Psoas muscle (tissue), 8 donors: Measurements from ENCODE around the gene FLVCR1. TPM values are rescaled to one million over a fixed set of nuclear protein-coding genes. Genes with fewer than 3 reads are reported as not detected.

Experiments used
- ATAC-seq, 4 donors: fragments of 200-7000 bp; cut with Tn5 transposase; one replicate each; pipeline ENCODE4 v1.9.1; 2020; ENCODE audit warnings: moderate library complexity in 3 of 4, mild to moderate bottlenecking in 2 of 4
- DNase-seq, 2 donors: peaks; one replicate each; pipeline ENCODE4 v3.0.0-alpha.2; 2020
- H3K27ac ChIP-seq: fragments of 200-600 bp; one replicate; pipeline ENCODE4 v1.8.0; 2022
- H3K27me3 ChIP-seq, 3 donors: fragments of 200-600 bp in 1 of 3; one replicate each; pipeline versions ENCODE4 v1.6.1 to v1.8.0; 2013 to 2022; ENCODE audit warnings: low read length in 2 of 3, mild to moderate bottlenecking in 2 of 3, moderate library complexity in 1 of 3; ENCODE audit not compliant: insufficient read depth in 3 of 3
- H3K36me3 ChIP-seq, 2 donors: fragments of 200-600 bp in 1 of 2; one replicate each; pipeline versions ENCODE4 v1.6.1 to v1.8.0; 2013 to 2022; ENCODE audit warnings: low read depth in 1 of 2, mild to moderate bottlenecking in 1 of 2, moderate library complexity in 1 of 2; ENCODE audit not compliant: insufficient read depth in 1 of 2
- H3K4me1 ChIP-seq: fragments of 200-600 bp; one replicate; pipeline ENCODE4 v1.8.0; 2022
- H3K4me3 ChIP-seq: fragments of 200-600 bp; one replicate; pipeline ENCODE4 v1.8.0; 2022; ENCODE audit warnings: mild to moderate bottlenecking
- H3K9me3 ChIP-seq: fragments of 200-600 bp; one replicate; pipeline ENCODE4 v1.8.0; 2022
- WGBS, 3 donors: extraction: QIAGEN DNeasy Blood & Tissue Kit; methylation state at CpG; one replicate each; pipeline versions ENCODE4 v1.1.6 to v1.1.7; 2013; 5-methylcytosine and 5-hydroxymethylcytosine counted together
- intact Hi-C, 2 donors: fragments of 100-400 bp; cut with DNase I; formaldehyde crosslinking; loops; one replicate each; pipeline versions ENCODE4 v1.11.0 to v1.14.2; 2022
- polyA plus RNA-seq, 3 donors: library from polyadenylated mRNA; stranded (reverse); fragments of 200-250 nt; gene quantifications; one replicate each; pipeline ENCODE4 v1.2.3, GENCODE V29; 2013
- total RNA-seq, 4 donors: library from RNA; stranded (reverse); fragmentation: NEBNext Ultra II Directional in 2 of 4; extraction: Animal tissue kit (Norgen Biotek cat#: 25700) in 2 of 4; gene quantifications; one replicate each; pipeline versions ENCODE4 v1.2.1 to v1.2.4, GENCODE V29; 2021 to 2023
- TF ChIP-seq, protein P1 (sequence below): fragments of 200-600 bp; IDR thresholded peaks from one replicate; pipeline ENCODE4 v1.8.0; 2022; ENCODE audit warnings: antibody characterized with exemption
- donor health status: healthy with polysubstance abuse.
- donor health status: DM: no; HTN: no; CAD: no; lungs with moderate emphysema.
- donor health status: Bipolar disorder and iron deficiency.
- donor health status: healthy.
- donor health status: DM: yes; HTN: yes; CAD: no.
- donor health status: DM: no; HTN: no; CAD: no.
- donor health status: DM: no; HTN: no; CAD: no.
- donor health status: DM: yes; HTN: yes; CAD: no.

The FLVCR1 gene
- total and polyA plus RNA-seq, 7 donors = 0.52 to 2.6 (median 1.5) TPM

DNA sequence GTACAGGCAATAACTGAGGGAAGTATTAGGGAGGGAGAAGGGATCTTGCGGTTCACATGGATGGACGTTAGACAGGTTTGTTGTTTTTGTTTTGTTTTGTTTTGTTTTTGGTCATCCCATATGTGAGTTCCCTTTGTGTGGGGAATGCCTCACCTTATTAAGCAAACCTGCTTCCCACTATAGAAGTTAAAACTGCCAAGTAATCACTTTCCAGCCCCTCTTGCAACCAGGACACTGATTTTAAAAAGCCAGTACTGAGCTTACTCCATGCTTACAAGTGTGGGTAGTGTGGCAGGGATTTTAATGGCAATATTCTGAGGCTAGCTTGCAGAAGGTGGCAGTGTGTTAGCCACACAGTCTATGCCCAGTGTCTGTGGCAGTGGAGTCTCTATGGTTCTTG lies 37.1 kb upstream of the FLVCR1 start:
- TF ChIP-seq, protein P1, sequence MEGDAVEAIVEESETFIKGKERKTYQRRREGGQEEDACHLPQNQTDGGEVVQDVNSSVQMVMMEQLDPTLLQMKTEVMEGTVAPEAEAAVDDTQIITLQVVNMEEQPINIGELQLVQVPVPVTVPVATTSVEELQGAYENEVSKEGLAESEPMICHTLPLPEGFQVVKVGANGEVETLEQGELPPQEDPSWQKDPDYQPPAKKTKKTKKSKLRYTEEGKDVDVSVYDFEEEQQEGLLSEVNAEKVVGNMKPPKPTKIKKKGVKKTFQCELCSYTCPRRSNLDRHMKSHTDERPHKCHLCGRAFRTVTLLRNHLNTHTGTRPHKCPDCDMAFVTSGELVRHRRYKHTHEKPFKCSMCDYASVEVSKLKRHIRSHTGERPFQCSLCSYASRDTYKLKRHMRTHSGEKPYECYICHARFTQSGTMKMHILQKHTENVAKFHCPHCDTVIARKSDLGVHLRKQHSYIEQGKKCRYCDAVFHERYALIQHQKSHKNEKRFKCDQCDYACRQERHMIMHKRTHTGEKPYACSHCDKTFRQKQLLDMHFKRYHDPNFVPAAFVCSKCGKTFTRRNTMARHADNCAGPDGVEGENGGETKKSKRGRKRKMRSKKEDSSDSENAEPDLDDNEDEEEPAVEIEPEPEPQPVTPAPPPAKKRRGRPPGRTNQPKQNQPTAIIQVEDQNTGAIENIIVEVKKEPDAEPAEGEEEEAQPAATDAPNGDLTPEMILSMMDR = no peak
- Histone ChIP-seq H3K27me3 (no peaks in the 10 kb centered on the region), H3K27ac (no peak overlapping the region), H3K9me3 (peaks cover 5% of the 10 kb centered on the region), H3K4me1 (no peaks in the 10 kb centered on the region), H3K36me3 (no peaks in the 10 kb centered on the region), H3K4me3 (no peak overlapping the region)
- no peak for DNase-seq
- ATAC-seq = no peak
- WGBS, 3 donors = 85 to 93% (median 87%) methylated on average over 2 of the region's 2 CpGs
- intact Hi-C loops = no loop called here

DNA sequence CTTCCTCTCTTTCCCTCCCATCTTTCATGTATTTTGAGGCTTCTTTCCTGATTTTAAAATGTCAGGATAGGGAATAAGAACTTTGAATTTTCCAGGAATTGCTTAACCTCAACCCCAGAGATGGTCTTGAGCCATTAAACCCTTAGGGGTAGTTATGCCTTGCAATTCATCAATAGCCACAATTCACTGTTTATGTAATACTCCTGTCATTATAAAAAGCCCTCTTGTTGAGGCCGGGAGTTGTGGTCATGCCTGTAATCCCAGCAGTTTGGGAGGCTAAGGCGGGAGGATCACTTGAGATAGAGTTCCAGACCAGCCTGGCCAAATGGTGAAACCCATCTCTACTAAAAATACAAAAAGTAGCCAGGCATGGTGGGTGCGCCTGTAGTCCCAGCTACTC lies 35.1 kb upstream of the FLVCR1 start:
- WGBS, 3 donors = 88 to 93% (median 92%) methylated on average over 3 of the region's 3 CpGs
- no peak for ATAC-seq
- Histone ChIP-seq H3K27me3 (no peaks in the 10 kb centered on the region), H3K36me3 (no peaks in the 10 kb centered on the region), H3K4me3 (no peak overlapping the region), H3K9me3 (peaks cover 8% of the 10 kb centered on the region), H3K4me1 (no peaks in the 10 kb centered on the region), H3K27ac (no peak overlapping the region)
- TF ChIP-seq, protein P1 = no peak
- DNase-seq = no peak
- intact Hi-C loops = no loop called here

DNA sequence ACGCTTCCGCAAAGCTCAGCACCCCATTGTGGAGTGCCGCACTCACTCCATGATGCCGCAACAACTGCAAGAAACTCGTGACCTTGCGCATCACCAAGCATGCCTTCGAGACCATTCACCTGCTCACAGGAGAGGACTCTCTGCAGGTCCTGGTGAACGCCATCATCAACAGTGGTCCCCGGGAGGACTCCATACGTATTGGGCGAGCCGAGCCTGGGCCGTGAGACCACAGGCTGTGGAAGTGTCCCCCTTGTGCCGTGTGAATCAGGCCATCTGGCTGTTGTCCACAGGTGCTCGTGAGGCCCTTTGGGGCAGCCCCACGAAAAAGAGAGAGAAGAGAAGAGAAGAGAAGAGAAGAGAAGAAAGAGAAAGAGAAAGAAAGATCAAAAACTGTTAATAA lies 33.9 kb upstream of the FLVCR1 start:
- no peak for DNase-seq
- WGBS, 3 donors = 94 to 96% (median 95%) methylated on average over 16 of the region's 16 CpGs
- Histone ChIP-seq H3K4me3 (no peak overlapping the region), H3K27me3 (no peaks in the 10 kb centered on the region), H3K9me3 (peaks cover 8% of the 10 kb centered on the region), H3K4me1 (no peaks in the 10 kb centered on the region), H3K36me3 (no peaks in the 10 kb centered on the region), H3K27ac (no peak overlapping the region)
- intact Hi-C loops = no loop called here
- no peak for ATAC-seq
- TF ChIP-seq, protein P1 = no peak

DNA sequence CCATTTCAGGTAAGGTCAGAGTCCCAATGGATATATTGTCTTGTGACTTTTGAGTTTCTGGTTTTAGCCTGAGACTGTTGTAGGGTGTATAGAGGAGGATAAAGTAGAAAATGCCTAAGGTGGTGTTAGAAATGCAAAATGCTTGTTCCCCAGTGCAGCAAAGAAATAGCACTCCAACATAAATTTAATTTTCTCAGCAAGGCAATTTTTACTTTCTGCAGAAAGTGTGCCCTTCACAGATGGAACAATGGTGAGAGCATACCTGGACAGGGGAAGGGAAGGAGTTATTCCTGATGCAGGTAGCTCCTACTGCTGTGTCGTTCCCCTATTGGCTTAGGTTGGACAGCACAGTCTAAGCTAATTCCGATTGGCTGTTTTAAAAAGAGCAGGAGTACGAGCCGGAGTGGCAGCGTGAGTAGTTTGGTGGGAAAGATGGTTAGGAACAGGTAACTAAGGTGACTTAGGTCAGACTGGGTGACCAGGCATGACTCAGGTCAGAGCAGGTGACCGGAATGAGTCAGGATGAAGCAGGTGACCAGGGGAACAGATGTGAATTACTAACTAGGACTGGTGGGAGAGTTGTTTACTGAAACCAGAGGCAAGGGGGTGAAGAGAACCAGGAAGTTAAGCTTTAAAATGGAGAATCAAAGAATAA lies 32.1 kb upstream of the FLVCR1 start:
- Histone ChIP-seq H3K27ac (no peak overlapping the region), H3K4me1 (no peaks in the 10 kb centered on the region), H3K36me3 (no peaks in the 10 kb centered on the region), H3K27me3 (no peaks in the 10 kb centered on the region), H3K4me3 (no peak overlapping the region), H3K9me3 (peaks cover 8% of the 10 kb centered on the region)
- DNase-seq (no peak), ATAC-seq (no peak)
- 93 to 95% (median 94%) methylated on average over 6 of the region's 6 CpGs for WGBS, 3 donors
- intact Hi-C loops = no loop called here
- TF ChIP-seq, protein P1 = no peak

DNA sequence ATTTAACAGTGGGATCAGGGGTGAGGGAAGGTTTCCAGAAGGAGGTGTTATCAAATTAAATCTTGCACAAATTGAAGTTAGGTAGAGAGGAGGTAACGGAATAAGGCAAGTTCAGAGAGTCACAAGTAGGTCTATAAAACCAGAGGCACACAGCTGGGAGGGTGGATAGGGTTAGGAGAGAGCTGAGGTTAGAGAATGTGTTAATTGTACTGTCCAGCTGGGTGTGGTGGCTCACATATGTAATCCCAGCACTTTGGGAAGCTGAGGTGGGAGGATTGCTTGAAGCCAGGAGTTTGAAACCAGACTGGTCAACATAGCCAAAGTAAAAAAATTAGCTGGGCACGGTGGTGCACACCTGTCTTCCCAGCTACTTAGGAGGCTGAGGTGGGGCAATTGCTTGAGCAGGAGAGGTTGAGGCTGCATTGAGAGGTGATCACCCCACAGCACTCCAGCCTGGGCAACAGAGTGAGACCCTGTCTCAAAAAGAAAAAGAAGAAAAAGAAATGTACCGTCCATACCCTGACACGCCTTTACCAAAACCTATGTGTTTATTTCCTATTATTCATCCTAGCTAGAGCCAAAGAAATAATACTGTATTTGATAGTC lies 30.8 kb upstream of the FLVCR1 start:
- H3K27me3 ChIP-seq = no peaks in the 10 kb centered on the region
- intact Hi-C loops = no loop called here
- no peaks in the 10 kb centered on the region for H3K36me3 ChIP-seq
- DNase-seq (no peak), ATAC-seq (no peak)
- H3K4me1 ChIP-seq = no peaks in the 10 kb centered on the region
- H3K9me3 ChIP-seq = peaks cover 8% of the 10 kb centered on the region
- TF ChIP-seq, protein P1 = no peak
- H3K27ac ChIP-seq = no peak overlapping the region
- WGBS, 3 donors = 92 to 94% (median 92%) methylated on average over 4 of the region's 4 CpGs
- no peak overlapping the region for H3K4me3 ChIP-seq
